H1 (cell line): ENCODE results near the gene JAKMIP1.

Source experiments
- EP300 ChIP-seq, 2 experiments: IDR thresholded peaks; 1 replicate in 1 of 2; 2 replicates in 1 of 2; pipeline ENCODE4 v1.6.1; 2011 to 2012; ENCODE audit warnings: low read depth in 2 of 2, low read length in 2 of 2, mild to moderate bottlenecking in 2 of 2, borderline replicate concordance in 1 of 2, inconsistent platforms in 1 of 2, moderate library complexity in 1 of 2
- EZH2 ChIP-seq: fragments of 200-600 bp; sonication (generic); IDR thresholded peaks from 2 replicates; pipeline ENCODE4 v1.7.1; 2012; ENCODE audit warnings: low read depth, mild to moderate bottlenecking, moderate library complexity, low read length, inconsistent platforms; ENCODE audit not compliant: severe bottlenecking
- GABPA ChIP-seq: IDR thresholded peaks from 2 replicates; pipeline ENCODE4 v1.6.1; 2011; ENCODE audit warnings: mild to moderate bottlenecking, low read length, moderate library complexity, borderline replicate concordance; ENCODE audit not compliant: insufficient read depth
- JUN ChIP-seq: IDR thresholded peaks from 2 replicates; pipeline ENCODE4 v1.6.1; 2011; ENCODE audit warnings: low read depth, mild to moderate bottlenecking, improper control_type of control experiment, low read length
- POLR2A ChIP-seq, 2 experiments: IDR thresholded peaks; 1 replicate in 1 of 2; 2 replicates in 1 of 2; pipeline ENCODE4 v1.6.1; 2011; ENCODE audit warnings: low read depth in 2 of 2, low read length in 2 of 2, mild to moderate bottlenecking in 2 of 2; ENCODE audit errors: control extremely low read depth in 1 of 2
- POLR2AphosphoS5 ChIP-seq: IDR thresholded peaks from 2 replicates; pipeline ENCODE4 v1.6.1; 2011; ENCODE audit warnings: low read depth, low read length
- SAP30 ChIP-seq: fragments of 300-600 bp; sonication (generic); IDR thresholded peaks from 2 replicates; pipeline ENCODE4 v1.7.1; 2012; ENCODE audit warnings: low read length, moderate library complexity, mild to moderate bottlenecking, inconsistent platforms; ENCODE audit not compliant: insufficient read depth, insufficient replicate concordance
- TAF1 ChIP-seq: IDR thresholded peaks from 2 replicates; pipeline ENCODE4 v1.6.1; 2011; ENCODE audit warnings: mild to moderate bottlenecking, low read depth, low read length
- TF ChIP-seq, protein P1 (sequence below), 3 experiments: IDR thresholded peaks; 1 replicate in 2 of 3; 2 replicates in 1 of 3; pipeline versions ENCODE4 v1.5.1 to v1.6.1; 2011; ENCODE audit warnings: low read length in 3 of 3, mild to moderate bottlenecking in 3 of 3, inconsistent platforms in 2 of 3, low read depth in 1 of 3, moderate library complexity in 1 of 3; ENCODE audit not compliant: insufficient read depth in 1 of 3; ENCODE audit errors: control extremely low read depth in 1 of 3
- TF ChIP-seq, protein P2 (sequence below): IDR thresholded peaks from 2 replicates; pipeline ENCODE4 v1.6.1; 2011; ENCODE audit warnings: low read depth, mild to moderate bottlenecking, low read length; ENCODE audit not compliant: insufficient read depth
- TF ChIP-seq, protein P3 (sequence below): IDR thresholded peaks from 2 replicates; pipeline ENCODE4 v1.6.1; 2011; ENCODE audit warnings: low read length, improper control_type of control experiment

DNA sequence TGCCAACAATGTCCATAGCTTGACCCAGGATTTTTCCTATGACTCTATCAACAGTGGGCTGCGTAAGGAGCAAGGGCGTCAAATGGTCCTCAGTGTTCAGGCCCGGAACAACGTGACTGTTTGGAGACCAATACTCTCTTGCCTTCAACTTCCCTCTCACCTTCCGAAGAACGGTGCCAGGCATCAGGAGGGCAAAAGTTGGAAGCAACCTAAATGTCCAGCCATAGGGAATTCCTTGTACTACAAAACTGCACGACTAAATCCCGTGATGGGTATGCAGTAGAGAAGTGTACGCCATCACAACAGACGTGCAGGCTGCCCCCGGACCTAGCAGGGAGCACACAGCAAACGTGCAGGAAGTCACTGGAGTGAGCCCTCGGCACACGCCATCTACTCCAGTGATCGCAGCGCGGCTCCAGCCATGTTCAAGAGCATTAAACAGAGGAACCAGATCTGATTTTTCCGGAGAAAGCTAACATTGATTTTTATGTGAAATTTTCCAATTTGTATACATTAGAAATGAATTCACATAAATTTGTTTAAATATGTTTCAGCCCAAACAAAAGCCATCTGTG, 79.0 kb downstream of the JAKMIP1 start:
- no peak for TF ChIP-seq POLR2A (IDR thresholded peaks at IDR 0.05; ENCODE audit: control extremely low read depth in 1 of 2, low read depth in 2 of 2, low read length in 2 of 2)
- TF ChIP-seq, protein P1, sequence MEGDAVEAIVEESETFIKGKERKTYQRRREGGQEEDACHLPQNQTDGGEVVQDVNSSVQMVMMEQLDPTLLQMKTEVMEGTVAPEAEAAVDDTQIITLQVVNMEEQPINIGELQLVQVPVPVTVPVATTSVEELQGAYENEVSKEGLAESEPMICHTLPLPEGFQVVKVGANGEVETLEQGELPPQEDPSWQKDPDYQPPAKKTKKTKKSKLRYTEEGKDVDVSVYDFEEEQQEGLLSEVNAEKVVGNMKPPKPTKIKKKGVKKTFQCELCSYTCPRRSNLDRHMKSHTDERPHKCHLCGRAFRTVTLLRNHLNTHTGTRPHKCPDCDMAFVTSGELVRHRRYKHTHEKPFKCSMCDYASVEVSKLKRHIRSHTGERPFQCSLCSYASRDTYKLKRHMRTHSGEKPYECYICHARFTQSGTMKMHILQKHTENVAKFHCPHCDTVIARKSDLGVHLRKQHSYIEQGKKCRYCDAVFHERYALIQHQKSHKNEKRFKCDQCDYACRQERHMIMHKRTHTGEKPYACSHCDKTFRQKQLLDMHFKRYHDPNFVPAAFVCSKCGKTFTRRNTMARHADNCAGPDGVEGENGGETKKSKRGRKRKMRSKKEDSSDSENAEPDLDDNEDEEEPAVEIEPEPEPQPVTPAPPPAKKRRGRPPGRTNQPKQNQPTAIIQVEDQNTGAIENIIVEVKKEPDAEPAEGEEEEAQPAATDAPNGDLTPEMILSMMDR (IDR thresholded peaks at IDR 0.05; ENCODE audit: control extremely low read depth in 1 of 3, insufficient read depth in 1 of 3, low read depth in 1 of 3, low read length in 3 of 3): no peak
- TF ChIP-seq GABPA: no peak
- no peak for TF ChIP-seq SAP30
- TF ChIP-seq EZH2: no peak
- TF ChIP-seq JUN: no peak
- TF ChIP-seq TAF1: no peak
- no peak for TF ChIP-seq POLR2AphosphoS5
- TF ChIP-seq, protein P2, sequence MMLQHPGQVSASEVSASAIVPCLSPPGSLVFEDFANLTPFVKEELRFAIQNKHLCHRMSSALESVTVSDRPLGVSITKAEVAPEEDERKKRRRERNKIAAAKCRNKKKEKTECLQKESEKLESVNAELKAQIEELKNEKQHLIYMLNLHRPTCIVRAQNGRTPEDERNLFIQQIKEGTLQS: no peak
- TF ChIP-seq, protein P3, sequence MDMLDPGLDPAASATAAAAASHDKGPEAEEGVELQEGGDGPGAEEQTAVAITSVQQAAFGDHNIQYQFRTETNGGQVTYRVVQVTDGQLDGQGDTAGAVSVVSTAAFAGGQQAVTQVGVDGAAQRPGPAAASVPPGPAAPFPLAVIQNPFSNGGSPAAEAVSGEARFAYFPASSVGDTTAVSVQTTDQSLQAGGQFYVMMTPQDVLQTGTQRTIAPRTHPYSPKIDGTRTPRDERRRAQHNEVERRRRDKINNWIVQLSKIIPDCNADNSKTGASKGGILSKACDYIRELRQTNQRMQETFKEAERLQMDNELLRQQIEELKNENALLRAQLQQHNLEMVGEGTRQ: no peak
- TF ChIP-seq EP300 (IDR thresholded peaks at IDR 0.05; ENCODE audit: borderline replicate concordance in 1 of 2, low read depth in 2 of 2, low read length in 2 of 2): no peak
